HG02759 (cell line): ENCODE data around the gene PHF21A.
"Not testable (repeated sequence)": the region's sequence is repeated elsewhere in the genome, so short reads cannot be mapped to it uniquely, and the experiment has no call there.

ENCODE experiments used
- ATAC-seq: cut with Tn5 transposase; IDR thresholded peaks from one replicate; pipeline ENCODE4 v1.9.1; 2021; ENCODE audit warnings: mild to moderate bottlenecking, moderate library complexity; ENCODE audit not compliant: unreplicated experiment

Gene PHF21A

GRCh38 chr11:46120346-46121300 lies 631 bp downstream of the PHF21A start:
- ATAC-seq, result peak; percentile 1

DNA sequence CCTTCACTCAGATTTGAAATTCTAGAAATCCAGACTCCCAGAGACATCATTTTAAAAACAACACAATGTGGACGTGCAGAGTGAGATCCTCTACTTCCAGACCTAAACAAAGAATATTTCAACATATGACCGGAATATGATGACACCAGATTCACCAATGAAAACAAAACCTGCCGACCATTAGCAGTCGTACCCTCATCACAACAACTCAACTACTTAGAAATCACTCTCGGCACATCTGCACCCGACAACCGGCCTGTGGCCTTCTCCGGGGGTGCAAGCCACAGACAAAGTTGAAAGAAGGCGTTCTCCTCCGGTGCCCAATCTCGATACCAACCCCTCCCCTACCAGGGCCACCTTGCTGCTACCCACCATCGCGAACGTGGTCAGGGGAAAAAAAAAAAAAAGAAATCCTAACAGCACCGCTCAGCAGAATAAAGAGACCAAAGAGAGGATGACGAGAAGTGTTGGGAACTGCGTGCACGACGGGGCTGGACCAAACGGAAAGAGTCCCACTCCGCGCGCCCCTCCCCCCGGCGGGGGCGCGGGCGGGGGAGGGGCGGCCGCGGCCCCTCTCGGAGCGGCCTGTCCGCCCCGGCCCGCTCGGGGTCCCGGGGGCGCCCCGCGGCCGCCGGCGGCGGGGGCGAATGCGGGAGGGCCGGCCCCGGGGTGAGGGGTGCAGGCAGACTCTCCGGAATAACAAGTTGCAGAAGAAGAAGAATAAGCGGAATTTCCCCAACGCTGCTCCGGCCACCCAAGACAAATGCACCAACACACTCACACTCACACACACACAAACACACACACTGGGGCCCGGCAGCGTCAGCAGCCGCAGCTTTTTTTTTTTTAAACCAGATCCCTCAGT lies 1.7 kb downstream of the PHF21A start:
- peak; percentile 23 for ATAC-seq

- no peak for ATAC-seq
Observed at GRCh38 chr11:46118702-46119351, 2.4 kb downstream of the PHF21A start.

DNA sequence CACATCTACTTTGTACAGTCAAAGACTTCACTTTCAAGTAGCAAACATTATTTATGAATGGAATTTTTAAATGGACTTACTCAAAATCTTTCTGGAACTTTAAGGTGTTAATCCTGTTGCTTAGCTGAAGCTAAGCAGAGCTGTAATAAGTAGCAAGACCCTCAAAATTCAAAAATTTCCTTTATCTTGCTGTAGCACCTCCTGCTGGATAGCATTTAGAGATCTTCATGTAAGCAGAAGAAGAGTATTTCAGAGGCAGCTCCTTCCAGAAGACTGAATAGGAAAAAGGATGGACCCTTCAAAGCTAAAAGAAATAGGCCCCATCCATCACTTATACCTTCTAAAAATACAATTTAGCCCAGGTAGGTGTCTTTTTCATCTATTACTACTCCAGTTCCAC lies 3.4 kb downstream of the PHF21A start:
- no peak for ATAC-seq

- not testable (repeated sequence) for ATAC-seq
Observed at GRCh38 chr11:46116712-46117037, 4.6 kb downstream of the PHF21A start.

GRCh38 chr11:46116007-46116711 lies 5.1 kb downstream of the PHF21A start:
- no peak for ATAC-seq

- no peak for ATAC-seq
Observed at GRCh38 chr11:46114961-46115360, 6.3 kb downstream of the PHF21A start.

- ATAC-seq, result no peak
Observed at GRCh38 chr11:46114378-46114777, 6.9 kb downstream of the PHF21A start.

- peak; percentile 80 for ATAC-seq
Observed at GRCh38 chr11:46112961-46113607, 8.2 kb downstream of the PHF21A start.

- ATAC-seq, result no peak
Observed at GRCh38 chr11:46108751-46109150, 12.5 kb downstream of the PHF21A start.

GRCh38 chr11:46107780-46108179 lies 13.5 kb downstream of the PHF21A start:
- ATAC-seq, result no peak

DNA sequence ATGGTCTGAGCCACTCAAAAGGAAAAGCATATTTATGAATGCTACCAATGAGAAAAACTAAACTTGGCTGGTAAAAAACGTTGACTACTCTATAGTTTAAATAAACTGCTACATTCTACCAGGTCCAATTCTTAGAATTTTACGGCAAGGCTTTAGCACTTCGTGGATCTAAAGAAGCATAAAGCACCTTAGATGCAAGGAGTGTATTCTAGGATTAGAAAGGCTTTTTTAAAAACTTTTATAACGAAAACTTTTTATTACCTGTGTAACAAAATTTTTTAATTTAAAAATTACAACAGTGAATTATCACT lies 13.9 kb downstream of the PHF21A start:
- no peak for ATAC-seq

DNA sequence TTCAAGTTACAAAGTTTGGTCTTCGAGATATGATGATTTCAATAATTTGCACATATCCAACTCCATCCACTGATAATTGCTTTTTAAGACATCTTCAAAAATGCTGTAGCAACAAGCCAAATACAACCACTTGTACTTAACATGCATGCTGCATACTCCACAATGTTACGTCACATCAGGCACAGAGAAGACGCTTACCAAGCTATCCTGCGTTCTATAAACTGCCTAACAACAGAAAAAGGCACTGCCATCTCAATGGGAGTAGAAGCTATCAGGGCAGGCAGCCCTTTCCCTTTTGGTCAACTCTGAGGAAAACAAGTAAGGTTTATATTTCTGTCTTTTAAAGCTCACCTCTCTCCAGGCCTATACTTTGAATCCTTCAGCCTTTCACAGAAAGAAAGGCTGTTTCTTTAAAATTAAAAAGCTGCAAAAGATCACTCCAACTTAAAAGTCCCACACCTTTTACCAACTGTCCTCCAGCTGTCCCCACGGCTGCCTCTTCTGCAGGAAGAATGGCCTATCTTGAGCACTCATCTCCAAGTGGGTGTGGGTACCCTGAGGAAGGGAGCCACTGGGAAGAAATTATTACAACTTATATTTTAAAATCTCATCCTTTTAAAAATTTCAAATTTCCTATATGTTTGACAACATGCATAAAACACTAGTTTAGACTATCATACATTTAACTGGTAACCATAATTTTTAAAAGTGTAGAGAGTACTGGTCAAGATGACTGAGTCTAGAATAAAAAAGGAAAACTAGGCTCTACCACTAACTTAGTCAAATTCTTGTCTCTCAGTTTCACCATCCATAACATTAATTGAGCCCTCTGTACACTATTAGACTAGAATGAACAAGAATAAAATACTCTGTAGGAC lies 14.5 kb downstream of the PHF21A start:
- ATAC-seq, result no peak

DNA sequence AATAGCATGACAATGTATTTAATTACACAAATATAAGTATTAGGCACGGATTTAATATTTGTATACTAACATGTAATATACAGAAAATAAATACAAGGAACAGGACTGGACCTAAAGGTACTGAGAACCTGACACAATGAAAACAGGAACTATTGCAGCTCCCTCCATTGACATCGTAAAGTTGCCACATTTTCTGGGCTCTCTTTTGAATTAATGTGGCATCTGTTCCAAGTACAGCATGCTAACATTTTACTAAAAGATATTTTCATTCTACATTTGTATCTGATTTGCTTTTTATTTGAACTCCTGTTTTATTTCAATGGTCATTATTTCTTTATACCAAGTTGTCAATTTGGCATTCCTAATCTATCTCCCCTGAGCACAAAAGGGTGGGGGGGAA lies 15.3 kb downstream of the PHF21A start:
- no peak for ATAC-seq

GRCh38 chr11:46105134-46105628 lies 16.1 kb downstream of the PHF21A start:
- ATAC-seq, result no peak

GRCh38 chr11:46102843-46103242 lies 18.4 kb downstream of the PHF21A start:
- ATAC-seq, result no peak

DNA sequence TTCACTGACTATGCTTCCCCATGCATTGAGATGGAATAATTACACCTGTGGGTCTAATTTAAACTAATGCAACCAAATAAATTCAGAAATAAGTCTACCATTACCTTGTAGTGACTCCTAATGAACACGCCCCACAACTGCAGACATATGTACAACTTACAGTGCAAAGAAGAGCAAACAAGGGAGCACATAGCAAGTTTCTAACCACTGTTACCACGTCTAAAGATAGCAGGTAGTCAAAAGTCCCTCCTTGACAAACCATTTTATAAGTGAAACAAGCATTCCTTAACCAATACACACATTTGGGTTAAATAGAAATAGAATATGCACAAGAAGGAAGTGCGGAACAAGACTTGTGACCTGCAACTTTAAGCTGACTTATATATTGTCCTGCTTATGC lies 20.6 kb downstream of the PHF21A start:
- ATAC-seq, result peak; percentile 83

- ATAC-seq, result no peak
Observed at GRCh38 chr11:46099963-46100316, 21.3 kb downstream of the PHF21A start.

GRCh38 chr11:46090375-46090774 lies 30.9 kb downstream of the PHF21A start:
- ATAC-seq, result no peak
